T-helper 17 cell (primary cell): ENCODE data around the gene CHI3L2. TPM values are rescaled to one million over a fixed set of nuclear protein-coding genes. Genes with fewer than 3 reads are reported as not detected.

Experiments
- ATAC-seq: fragments of 150-1000 bp; cut with Tn5 transposase; 2 replicates; pipeline ENCODE4 v1.10.0; 2021; ENCODE audit warnings: mild to moderate bottlenecking, moderate library complexity
- DNase-seq, 3 donors: peaks; one replicate each; pipeline versions ENCODE4 v3.0.0 to v3.0.0-alpha.2; 2020 to 2021
- H3K9me3 ChIP-seq: one replicate; pipeline ENCODE4 v1.7.0; 2013; ENCODE audit warnings: low read length, mild to moderate bottlenecking; ENCODE audit not compliant: control insufficient read depth, poor library complexity, severe bottlenecking
- H3K27ac Mint-ChIP-seq: one replicate; pipeline ENCODE4 v1.8.0; 2022; ENCODE audit warnings: mild to moderate bottlenecking, moderate library complexity, mixed read lengths
- H3K27me3 Mint-ChIP-seq: one replicate; pipeline ENCODE4 v1.8.0; 2022; ENCODE audit warnings: mixed read lengths
- H3K36me3 Mint-ChIP-seq: one replicate; pipeline ENCODE4 v1.8.0; 2022; ENCODE audit warnings: low read depth, mixed read lengths
- H3K4me1 Mint-ChIP-seq: one replicate; pipeline ENCODE4 v1.8.0; 2022; ENCODE audit warnings: mild to moderate bottlenecking, mixed read lengths
- H3K4me3 Mint-ChIP-seq: one replicate; pipeline ENCODE4 v1.8.0; 2022; ENCODE audit warnings: mild to moderate bottlenecking, moderate library complexity, mixed read lengths
- total RNA-seq, 4 donors: library from RNA in 2 of 4; stranded (reverse) in 2 of 4; gene quantifications; one replicate each; pipeline ENCODE4 v1.2.3 and lab custom pipeline; 2022 to 2026

Gene CHI3L2
- total RNA-seq, 2 donors from 2014 or later, result 8.1 to 9.1 TPM

- peak; percentile 50 for ATAC-seq
- Mint-ChIP-seq H3K27me3 (no peaks in the 10 kb centered on the region), H3K4me3 (peak overlapping the region; percentile 98), H3K36me3 (peaks cover 31% of the 10 kb centered on the region), H3K27ac (peak overlapping the region; percentile 98), H3K4me1 (peaks cover 70% of the 10 kb centered on the region)
- H3K9me3 ChIP-seq, result no peaks in the 10 kb centered on the region
- peak in 2 of 3 donors; percentile 42 to 53 for DNase-seq
Observed at GRCh38 chr1:111197598-111198284, 29.8 kb upstream of the CHI3L2 start.

DNA sequence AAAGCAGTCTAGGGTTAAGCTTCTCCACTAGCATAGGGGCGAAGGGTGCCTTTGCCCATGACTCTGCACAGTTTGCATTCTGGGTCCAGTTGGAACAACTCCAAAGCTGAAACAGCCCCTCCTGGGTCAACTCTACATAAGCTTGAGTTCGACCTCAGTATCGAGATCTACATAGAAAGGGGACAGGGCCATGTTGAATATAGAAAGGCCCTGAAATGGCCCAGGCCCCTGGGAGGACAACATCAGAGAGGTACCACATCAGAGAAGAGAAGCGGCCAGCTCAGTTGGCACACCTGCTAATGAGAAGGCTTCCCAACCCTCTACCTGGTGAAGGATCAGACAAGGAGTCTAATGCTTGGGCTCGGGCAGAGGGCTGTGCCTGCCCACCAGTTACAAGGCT, 28.7 kb upstream of the CHI3L2 start:
- DNase-seq, result no peak
- no peaks in the 10 kb centered on the region for H3K27me3 Mint-ChIP-seq
- ATAC-seq, result no peak
- H3K4me3 Mint-ChIP-seq, result peak overlapping the region; percentile 98
- H3K27ac Mint-ChIP-seq, result peak overlapping the region; percentile 98
- H3K4me1 Mint-ChIP-seq, result peaks cover 63% of the 10 kb centered on the region
- H3K9me3 ChIP-seq, result no peaks in the 10 kb centered on the region
- H3K36me3 Mint-ChIP-seq, result peaks cover 24% of the 10 kb centered on the region

DNA sequence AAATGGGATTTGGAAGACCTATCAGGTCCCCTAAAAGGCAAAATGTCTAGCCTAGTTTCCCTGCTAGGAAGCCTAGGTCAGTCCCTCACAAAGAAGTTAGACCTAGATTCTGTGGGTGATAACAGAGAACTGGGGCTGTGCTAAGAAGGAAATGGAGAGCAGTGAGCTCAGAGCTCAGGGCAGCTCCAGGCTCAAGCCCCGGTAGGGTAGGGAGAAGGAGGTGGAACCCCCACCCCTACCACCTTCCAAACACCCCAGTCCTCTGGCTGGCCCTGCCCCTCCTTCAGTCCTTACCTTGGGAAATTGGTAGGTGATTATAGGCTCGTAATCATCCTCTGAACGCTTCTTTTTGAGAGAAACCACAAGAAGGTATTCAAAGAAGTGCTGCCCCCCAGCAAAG, 28.2 kb upstream of the CHI3L2 start:
- no peak for DNase-seq
- Mint-ChIP-seq H3K4me1 (peaks cover 58% of the 10 kb centered on the region), H3K27me3 (no peaks in the 10 kb centered on the region), H3K27ac (peak overlapping the region; percentile 98), H3K36me3 (peaks cover 24% of the 10 kb centered on the region), H3K4me3 (peak overlapping the region; percentile 98)
- peak; percentile 26 for ATAC-seq
- H3K9me3 ChIP-seq, result no peaks in the 10 kb centered on the region

DNA sequence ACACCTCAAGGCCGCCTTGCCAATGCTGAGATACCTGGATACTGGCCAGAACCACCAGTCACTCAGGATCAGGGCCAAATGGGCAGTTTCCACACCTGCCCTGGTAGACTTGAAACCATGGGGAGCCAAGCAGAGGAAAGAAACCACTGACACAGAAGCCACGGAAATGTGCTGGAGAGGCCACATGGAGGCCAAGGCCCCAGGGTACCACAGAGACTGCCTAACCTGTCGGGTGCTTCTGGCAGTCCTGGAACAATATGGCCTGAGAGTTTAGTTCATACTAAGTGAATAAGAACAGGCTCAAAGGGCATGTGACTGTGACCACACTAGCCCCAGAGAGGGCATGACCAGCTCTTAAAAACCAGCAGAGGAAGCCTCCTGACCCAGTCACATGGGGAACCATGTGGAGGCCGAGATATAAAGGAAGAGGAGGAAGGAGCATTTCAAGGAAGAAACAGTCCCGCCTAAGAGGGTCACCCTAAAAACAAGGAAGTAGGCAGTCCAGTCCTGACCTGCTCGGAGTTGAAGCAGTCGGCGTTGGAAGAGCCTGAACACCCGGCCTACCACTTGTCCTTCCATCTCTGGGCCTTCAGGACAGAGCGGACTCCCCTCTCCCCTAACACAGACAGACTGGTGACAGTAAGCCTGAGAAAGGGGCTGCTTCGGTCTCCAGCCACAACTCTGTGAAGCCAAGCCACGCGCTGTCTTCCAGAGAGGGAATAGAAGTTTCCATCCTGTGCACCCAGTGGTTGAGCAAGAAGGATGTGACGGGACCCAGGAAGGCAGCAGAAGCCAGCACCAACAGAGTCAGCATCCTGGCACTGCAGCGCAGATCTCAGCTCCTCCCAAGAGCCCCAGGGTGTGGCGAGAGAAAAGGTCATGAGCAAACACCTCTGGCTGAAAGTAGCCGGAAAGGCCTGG, 27.4 kb upstream of the CHI3L2 start, which contains the start of gene DENND2D:
DENND2D (minus strand) TSS at position 766 of the 921 bp plus-strand sequence; CDS start at position 579, 187 bp downstream.
- no peaks in the 10 kb centered on the region for H3K27me3 Mint-ChIP-seq
- no peaks in the 10 kb centered on the region for H3K9me3 ChIP-seq
- H3K27ac Mint-ChIP-seq, result peak within 1 kb of the TSS; percentile 98
- DNase-seq (no peak), ATAC-seq (peak; percentile 20)
- peaks cover 21% of the 10 kb centered on the region for H3K36me3 Mint-ChIP-seq
- peak within 1 kb of the TSS; percentile 98 for H3K4me3 Mint-ChIP-seq
- peaks cover 56% of the 10 kb centered on the region for H3K4me1 Mint-ChIP-seq

GRCh38 chr1:111200802-111201161, 26.7 kb upstream of the CHI3L2 start:
- Mint-ChIP-seq H3K4me1 (peaks cover 55% of the 10 kb centered on the region), H3K27me3 (no peaks in the 10 kb centered on the region), H3K27ac (peak overlapping the region; percentile 98), H3K4me3 (peak overlapping the region; percentile 98), H3K36me3 (peaks cover 18% of the 10 kb centered on the region)
- no peaks in the 10 kb centered on the region for H3K9me3 ChIP-seq
- DNase-seq, result no peak
- no peak for ATAC-seq

DNA sequence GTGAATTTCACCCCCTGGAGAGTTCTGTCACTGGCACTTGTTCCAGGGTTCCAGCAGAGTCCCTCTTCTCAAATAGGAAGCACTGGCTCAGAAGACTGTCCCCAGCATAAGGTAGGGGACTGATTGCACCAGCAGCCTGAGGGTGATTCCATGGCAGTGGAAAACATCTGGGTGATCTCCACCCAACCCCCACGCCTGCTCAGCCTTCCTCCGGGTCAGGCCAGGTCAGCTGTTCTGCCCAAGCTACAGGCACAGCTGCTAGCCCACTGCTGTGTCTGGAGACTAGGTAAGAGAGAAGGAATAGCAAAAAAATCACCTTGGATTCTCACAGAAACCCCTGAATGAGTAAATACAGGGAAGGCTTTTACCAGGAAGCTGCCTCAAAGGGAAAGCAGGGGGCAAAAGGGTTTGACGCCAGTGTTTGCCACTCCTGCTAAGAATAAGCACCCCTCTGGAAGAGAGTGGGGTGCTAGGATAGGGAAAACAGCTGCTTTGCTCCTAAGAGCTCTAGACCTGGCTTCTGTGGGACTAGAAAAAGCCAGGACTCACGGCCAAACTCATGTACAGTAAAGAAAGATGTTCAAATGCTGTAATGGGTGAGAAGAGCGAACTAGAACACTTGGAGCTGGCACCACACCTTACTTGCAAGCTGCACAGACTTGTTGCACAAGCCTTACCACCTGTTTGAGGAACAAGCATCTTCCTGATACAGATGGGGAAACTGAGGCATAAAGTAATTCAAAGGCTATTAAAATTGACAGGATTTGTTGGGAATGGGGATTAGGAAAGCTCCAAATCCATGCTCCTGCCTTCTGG, 26.0 kb upstream of the CHI3L2 start:
- no peaks in the 10 kb centered on the region for H3K9me3 ChIP-seq
- Mint-ChIP-seq H3K36me3 (peaks cover 14% of the 10 kb centered on the region), H3K4me1 (peaks cover 53% of the 10 kb centered on the region), H3K27me3 (no peaks in the 10 kb centered on the region), H3K27ac (peak overlapping the region; percentile 98), H3K4me3 (peak overlapping the region; percentile 98)
- ATAC-seq (no peak), DNase-seq (no peak)

DNA sequence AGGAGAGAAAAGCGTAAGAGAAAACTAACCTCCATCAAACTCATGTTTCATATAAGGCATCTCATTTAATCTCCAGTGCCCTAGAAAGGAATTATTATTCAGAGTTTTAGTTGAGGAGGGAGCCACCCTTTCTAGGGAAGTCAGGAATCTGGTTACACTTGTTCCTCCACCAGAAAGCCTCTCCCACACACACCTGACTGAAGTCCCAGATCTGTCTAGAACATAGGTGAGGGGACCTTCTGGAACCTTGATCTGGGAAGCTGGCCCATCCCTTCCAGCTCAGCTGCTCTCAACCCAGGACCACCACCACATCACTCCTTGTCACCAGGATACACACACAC, 25.2 kb upstream of the CHI3L2 start:
- DNase-seq (no peak), ATAC-seq (no peak)
- H3K27ac Mint-ChIP-seq, result peak overlapping the region; percentile 98
- peaks cover 48% of the 10 kb centered on the region for H3K4me1 Mint-ChIP-seq
- no peaks in the 10 kb centered on the region for H3K9me3 ChIP-seq
- no peaks in the 10 kb centered on the region for H3K27me3 Mint-ChIP-seq
- peaks cover 7% of the 10 kb centered on the region for H3K36me3 Mint-ChIP-seq
- peak overlapping the region; percentile 98 for H3K4me3 Mint-ChIP-seq

DNA sequence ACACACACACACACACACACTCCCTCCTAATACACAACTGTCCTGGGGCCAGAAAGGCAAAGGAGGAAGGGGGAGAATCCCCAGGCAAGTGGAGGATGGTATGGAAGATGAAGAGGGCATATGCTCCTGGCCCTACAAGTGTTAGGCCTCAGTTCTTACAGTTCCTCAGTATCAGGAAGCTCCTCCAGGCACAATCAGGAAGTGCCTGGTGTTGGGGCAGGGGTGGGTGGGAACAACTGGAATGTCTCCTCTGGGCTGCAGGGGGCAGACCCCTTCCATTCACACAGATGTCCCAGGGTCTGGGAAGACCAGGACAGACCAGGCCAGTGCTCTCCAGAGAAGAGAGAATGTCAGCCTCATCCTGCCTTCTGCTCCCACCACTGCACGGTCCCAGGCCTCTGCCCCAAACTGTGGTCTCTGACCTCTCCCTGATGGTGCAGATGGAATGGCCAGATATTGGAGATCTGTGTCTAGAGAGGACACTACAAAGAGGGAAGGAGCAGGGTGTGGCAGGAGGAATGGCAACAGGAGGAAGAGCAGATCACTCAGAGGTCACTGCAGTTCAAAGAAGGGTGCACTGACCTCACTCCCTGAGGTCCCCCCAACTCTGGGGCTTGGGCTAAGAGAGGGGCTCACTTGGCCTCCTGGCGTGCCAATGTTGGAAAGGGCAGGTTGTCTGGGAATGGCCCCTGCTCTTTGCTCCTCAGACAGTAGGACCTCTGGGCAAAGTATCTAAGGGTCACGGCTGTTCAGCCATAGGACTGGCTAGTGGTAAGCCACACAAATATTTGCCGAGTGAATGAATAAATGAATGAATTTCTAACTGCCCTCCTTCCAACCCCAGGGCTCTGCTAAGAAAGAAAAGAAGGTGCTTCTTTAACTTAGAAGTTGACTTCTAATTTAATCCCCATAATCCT, 24.5 kb upstream of the CHI3L2 start:
- peaks cover 2% of the 10 kb centered on the region for H3K36me3 Mint-ChIP-seq
- no peak for ATAC-seq
- DNase-seq, result no peak
- H3K27me3 Mint-ChIP-seq, result no peaks in the 10 kb centered on the region
- peaks cover 48% of the 10 kb centered on the region for H3K4me1 Mint-ChIP-seq
- no peaks in the 10 kb centered on the region for H3K9me3 ChIP-seq
- H3K27ac Mint-ChIP-seq, result peak overlapping the region; percentile 98
- H3K4me3 Mint-ChIP-seq, result peak overlapping the region; percentile 98

- Mint-ChIP-seq H3K27me3 (no peaks in the 10 kb centered on the region), H3K27ac (peak overlapping the region; percentile 98), H3K4me3 (peak overlapping the region; percentile 98), H3K4me1 (peaks cover 52% of the 10 kb centered on the region), H3K36me3 (peaks cover 2% of the 10 kb centered on the region)
- H3K9me3 ChIP-seq, result no peaks in the 10 kb centered on the region
- ATAC-seq, result peak; percentile 73
- peak; percentile 61 to 77 (median 75) for DNase-seq
Observed at GRCh38 chr1:111203681-111204200, 23.8 kb upstream of the CHI3L2 start.

DNA sequence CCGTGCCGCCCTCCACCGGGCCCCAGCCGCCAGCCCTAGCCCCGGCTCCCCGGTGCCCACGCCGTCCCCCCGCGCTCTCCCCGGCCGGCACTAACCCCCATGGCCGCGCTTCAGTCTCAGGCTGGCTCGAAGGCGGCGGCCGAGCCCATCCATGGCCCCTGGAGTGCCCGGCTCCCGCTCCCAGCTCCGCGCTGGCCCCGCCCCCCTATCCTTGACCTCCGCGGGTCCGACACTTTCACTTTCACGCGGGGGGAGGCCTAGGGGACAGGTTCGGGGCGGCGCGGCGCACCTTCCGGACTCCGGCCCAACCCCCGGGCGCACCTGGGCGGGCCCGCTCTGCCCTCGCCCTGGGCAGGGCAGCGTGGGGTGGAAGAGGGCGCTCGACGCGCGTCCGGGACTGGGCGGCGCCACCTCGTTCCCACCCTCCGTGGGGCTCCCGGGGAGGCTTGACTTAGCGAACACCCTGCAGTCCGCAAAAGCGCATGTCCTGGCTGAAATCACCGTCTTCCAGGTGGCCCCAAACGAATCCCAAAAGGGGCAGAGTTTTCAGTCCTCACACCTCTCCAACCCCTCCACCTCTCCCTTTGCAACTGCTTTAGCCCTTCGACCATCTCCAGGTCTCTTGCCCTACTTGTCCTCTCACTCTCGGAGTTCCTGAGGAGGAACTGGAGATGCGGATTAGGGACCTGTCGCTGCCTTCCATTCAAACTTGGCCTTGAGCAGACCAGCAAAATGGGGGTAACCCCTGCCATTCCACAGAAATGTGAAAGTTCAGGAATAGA, 23.1 kb upstream of the CHI3L2 start:
- H3K27ac Mint-ChIP-seq, result peak overlapping the region; percentile 98
- peaks cover 2% of the 10 kb centered on the region for H3K36me3 Mint-ChIP-seq
- ATAC-seq (peak; percentile 80), DNase-seq (peak; percentile 55 to 62 (median 60))
- H3K4me1 Mint-ChIP-seq, result peaks cover 52% of the 10 kb centered on the region
- H3K4me3 Mint-ChIP-seq, result peak overlapping the region; percentile 98
- no peaks in the 10 kb centered on the region for H3K9me3 ChIP-seq
- no peaks in the 10 kb centered on the region for H3K27me3 Mint-ChIP-seq

GRCh38 chr1:111204983-111205713, 22.4 kb upstream of the CHI3L2 start:
- peaks cover 51% of the 10 kb centered on the region for H3K4me1 Mint-ChIP-seq
- peak overlapping the region; percentile 98 for H3K4me3 Mint-ChIP-seq
- H3K27me3 Mint-ChIP-seq, result no peaks in the 10 kb centered on the region
- H3K27ac Mint-ChIP-seq, result peak overlapping the region; percentile 98
- ATAC-seq (no peak), DNase-seq (no peak)
- no peaks in the 10 kb centered on the region for H3K36me3 Mint-ChIP-seq
- H3K9me3 ChIP-seq, result no peaks in the 10 kb centered on the region
